Retina (tissue), 1 donor: ENCODE results near the gene ALPK1.
"Not testable (repeated sequence)": the region's sequence is repeated elsewhere in the genome, so short reads cannot be mapped to it uniquely, and the experiment has no call there.

ENCODE experiments used
- DNase-seq: peaks from one replicate; pipeline ENCODE4 v3.0.0-alpha.2; 2016

The ALPK1 gene

DNA sequence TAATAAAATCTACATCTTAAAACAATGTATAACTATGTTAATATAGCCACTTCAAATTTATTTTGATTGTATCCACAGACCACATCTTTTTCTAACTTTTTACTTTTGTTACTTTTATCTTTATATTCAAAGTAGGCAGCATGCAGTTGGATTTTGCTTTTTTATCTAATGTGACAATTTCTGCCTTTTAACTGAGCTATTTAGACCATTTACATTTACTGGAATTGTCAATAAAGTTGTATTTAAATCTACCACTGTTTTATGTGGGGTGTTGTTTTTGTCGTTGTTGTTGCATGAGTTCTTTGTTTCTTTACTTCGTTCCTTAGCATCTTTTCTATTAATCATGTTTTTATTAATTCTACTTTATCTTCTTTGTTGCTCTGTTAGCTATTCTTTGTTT is 176.8 kb downstream of the ALPK1 start:
- DNase-seq, result no peak

DNA sequence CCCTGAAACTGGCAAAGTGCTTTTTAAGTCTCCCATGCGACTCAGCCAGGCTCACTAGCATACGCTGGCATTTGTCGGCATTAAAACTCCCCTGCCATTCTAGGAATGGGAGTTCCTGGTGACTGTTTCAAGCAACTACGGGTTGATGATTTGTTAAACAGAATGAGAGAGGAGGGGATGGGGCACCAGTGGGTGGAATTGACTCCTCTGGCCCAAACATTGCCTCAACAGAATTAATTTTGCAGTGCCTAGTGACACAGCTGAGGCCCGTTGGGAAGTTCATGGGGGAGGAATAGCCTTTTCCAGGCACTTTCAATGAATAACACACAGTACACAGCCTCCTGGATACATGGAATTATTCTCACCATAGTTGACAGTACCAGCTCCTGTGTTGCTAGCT is 188.8 kb downstream of the ALPK1 start:
- no peak for DNase-seq

DNA sequence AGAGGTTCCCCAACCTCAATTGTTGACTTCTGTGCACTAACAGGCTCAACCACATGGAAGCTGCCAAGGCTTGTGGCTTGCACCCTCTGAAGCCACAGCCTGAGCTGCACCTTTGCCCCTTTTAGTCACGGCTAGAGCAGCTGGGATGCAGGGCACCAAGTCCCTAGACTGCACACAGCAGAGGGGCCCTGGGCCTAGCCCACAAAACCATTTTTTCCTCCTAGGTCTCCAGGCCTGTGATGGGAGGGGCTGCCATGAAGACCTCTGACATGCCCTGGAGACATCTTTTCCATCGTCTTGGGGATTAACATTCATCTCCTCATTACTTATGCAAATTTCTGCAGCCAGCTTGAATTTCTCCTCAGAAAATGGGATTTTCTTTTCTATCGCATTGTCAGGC is 193.6 kb downstream of the ALPK1 start:
- not testable (repeated sequence) for DNase-seq
